ENCODE data around the gene CNNM2. TPM values are rescaled to one million over a fixed set of nuclear protein-coding genes. Genes with fewer than 3 reads are reported as not detected.

Gene CNNM2
- total and polyA plus RNA-seq, 5 donors = 1.4 to 4.6 (median 3.6) TPM

DNA sequence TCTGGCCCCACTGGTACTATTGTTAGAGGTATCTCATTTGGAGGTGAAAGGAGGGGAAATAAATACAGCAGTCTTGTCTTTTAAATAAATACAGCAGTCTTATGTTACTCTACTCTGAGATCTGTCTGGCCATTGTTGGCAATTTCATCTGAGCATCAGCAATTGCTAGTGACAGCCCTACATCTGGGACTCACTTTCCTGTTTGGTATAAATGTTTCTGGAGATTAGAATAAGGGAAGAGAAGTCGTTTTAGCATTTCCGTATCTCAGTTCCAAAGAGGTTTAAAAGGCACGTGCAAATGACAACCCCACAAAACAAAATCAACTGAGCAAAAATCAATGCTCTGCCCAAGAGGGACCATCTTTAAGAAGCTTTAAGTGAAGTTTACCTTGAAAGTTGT, 18.1 kb upstream of the CNNM2 start:
- no peak for ATAC-seq

DNA sequence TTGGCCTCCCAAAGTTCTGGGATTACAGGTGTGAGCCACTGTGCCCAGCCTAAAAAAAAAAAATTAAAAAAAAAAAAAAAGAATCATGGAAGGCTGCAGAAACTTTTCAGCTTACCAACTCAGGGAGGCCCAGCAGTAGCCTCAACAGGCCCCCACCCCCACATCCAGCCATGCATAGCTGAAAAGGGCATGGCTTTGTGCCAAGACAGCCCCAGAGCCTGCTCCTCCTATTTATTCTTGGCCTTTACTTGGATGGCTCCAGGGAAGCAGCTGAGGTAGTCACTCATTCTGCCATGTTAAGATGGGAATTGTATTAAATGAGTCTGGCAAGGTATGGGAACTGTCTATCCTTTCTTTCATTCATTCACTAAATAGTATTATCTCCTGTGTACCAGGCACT, 13.7 kb upstream of the CNNM2 start:
- Histone ChIP-seq H3K4me3 (ENCODE audit: low read length) (no peak overlapping the region), H3K4me1 (ENCODE audit: control insufficient read depth, insufficient read depth, low read length) (no peaks in the 10 kb centered on the region), H3K9me3 (ENCODE audit: control insufficient read depth, low read length) (no peaks in the 10 kb centered on the region), H3K27me3 (ENCODE audit: control insufficient read depth, insufficient read depth) (no peaks in the 10 kb centered on the region), H3K27ac (ENCODE audit: low read length) (no peak overlapping the region)
- no peak for ATAC-seq
- intact Hi-C loops (cut with DNase I) = loop anchor here in 3 of 4 donors (5.0 kb wide), 3 partner anchors 67 to 177 kb away; partner anchors contain the start of gene CYP17A1 (in 2 of the 3)
- no peak for DNase-seq

More for the DNA sequence above, 18.1 kb upstream of the CNNM2 start:
- no peaks in the 10 kb centered on the region for H3K4me1 ChIP-seq (ENCODE audit: control insufficient read depth, insufficient read depth, low read length)
- DNase-seq = no peak
- H3K9me3 ChIP-seq (ENCODE audit: control insufficient read depth, low read length) = no peaks in the 10 kb centered on the region
- no peak overlapping the region for H3K27ac ChIP-seq (ENCODE audit: low read length)
- WGBS = 64% methylated on average over 3 of the region's 3 CpGs
- no peaks in the 10 kb centered on the region for H3K27me3 ChIP-seq (ENCODE audit: control insufficient read depth, insufficient read depth)
- intact Hi-C loops (cut with DNase I) = loop anchor here (2.0 to 5.0 kb wide), 5 partner anchors 63 to 173 kb away; partner anchors contain the start of gene CYP17A1 (in 2 of the 4)
- H3K4me3 ChIP-seq (ENCODE audit: low read length) = no peak overlapping the region

DNA sequence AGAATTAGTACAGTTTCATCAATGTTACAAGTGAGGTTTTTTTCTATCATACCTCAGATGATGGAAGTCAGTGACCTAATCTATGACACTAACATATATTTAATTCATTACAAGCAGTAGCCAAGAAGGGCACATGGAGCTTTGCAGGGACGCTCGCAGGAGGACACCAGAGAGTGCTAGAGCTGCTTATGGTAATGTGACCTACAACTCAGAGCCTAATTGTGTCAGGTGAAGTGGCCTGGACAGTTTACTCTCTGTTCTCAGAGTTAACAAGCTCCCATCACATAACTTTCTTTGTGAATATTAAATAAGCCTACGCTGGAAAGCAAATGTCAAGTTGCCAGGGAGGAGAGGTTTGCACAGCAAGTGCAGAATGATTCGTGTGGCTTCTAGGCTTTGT, 11.6 kb upstream of the CNNM2 start:
- H3K27ac ChIP-seq (ENCODE audit: low read length) = peak overlapping the region; percentile 37
- DNase-seq (no peak), ATAC-seq (peak in 1 of 2 donors; percentile 38)
- no peaks in the 10 kb centered on the region for H3K4me1 ChIP-seq (ENCODE audit: control insufficient read depth, insufficient read depth, low read length)
- no peak overlapping the region for H3K4me3 ChIP-seq (ENCODE audit: low read length)
- intact Hi-C loops (cut with DNase I) = no loop called here
- H3K27me3 ChIP-seq (ENCODE audit: control insufficient read depth, insufficient read depth) = no peaks in the 10 kb centered on the region
- WGBS = 65% methylated on average over 4 of the region's 4 CpGs
- no peaks in the 10 kb centered on the region for H3K9me3 ChIP-seq (ENCODE audit: control insufficient read depth, low read length)

DNA sequence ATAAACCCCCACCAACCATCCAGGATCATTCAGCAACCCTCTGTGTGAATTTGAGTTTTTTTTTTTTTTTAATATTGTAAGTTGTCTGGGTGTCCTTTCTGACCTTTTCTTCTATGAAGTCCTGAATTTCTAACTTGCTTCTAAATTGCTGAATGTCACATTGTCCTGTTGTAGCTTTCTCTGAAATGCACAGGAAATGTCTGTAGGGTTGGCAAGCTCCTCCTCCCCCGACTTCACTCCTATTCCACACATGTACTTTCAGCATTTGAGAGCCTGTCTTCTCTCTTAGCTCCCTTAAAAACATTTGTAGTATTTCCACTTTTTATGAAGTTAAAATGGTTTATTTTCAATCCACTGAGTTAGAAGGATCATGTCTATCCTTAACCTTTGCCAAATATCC, 3.3 kb upstream of the CNNM2 start:
- H3K27ac ChIP-seq (ENCODE audit: low read length) = no peak overlapping the region
- no peak for ATAC-seq
- DNase-seq = no peak
- H3K4me1 ChIP-seq (ENCODE audit: control insufficient read depth, insufficient read depth, low read length) = peaks cover 7% of the 10 kb centered on the region
- H3K27me3 ChIP-seq (ENCODE audit: control insufficient read depth, insufficient read depth) = no peaks in the 10 kb centered on the region
- WGBS = 46% methylated on average over 1 of the region's 1 CpG
- H3K4me3 ChIP-seq (ENCODE audit: low read length) = no peak overlapping the region
- intact Hi-C loops (cut with DNase I) = loop anchor here (5.0 to 10.0 kb wide), 5 partner anchors 138 to 330 kb away; partner anchors contain the start of gene RPEL1 (in 1 of the 4)
- H3K9me3 ChIP-seq (ENCODE audit: control insufficient read depth, low read length) = no peaks in the 10 kb centered on the region

DNA sequence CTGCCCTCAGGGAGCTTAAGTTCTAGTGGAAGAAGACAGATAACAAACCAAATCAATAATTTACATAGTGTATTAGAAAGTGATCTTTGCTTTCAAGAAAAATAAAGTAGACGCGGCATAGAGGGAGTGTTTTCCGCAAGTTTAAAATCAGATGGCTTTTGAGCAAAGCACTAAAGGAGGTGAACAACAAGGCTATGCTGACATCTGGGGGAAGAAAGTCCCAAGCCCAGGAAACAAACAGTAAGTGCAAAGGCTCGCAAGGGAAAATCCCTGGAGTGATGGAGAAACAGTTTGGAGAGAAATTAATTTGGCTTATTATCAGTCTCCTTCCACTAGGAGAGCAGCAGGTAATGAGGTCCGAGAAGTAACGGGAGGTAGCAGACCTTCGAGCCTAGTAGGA, 1.9 kb upstream of the CNNM2 start:
- Histone ChIP-seq H3K27ac (ENCODE audit: low read length) (no peak overlapping the region), H3K4me1 (ENCODE audit: control insufficient read depth, insufficient read depth, low read length) (peaks cover 7% of the 10 kb centered on the region), H3K27me3 (ENCODE audit: control insufficient read depth, insufficient read depth) (no peaks in the 10 kb centered on the region), H3K9me3 (ENCODE audit: control insufficient read depth, low read length) (no peaks in the 10 kb centered on the region), H3K4me3 (ENCODE audit: low read length) (no peak overlapping the region)
- intact Hi-C loops (cut with DNase I) = loop anchor here (2.0 to 10.0 kb wide), 7 partner anchors 136 to 329 kb away; partner anchors contain the start of gene RPEL1 (in 2 of the 4)
- WGBS = 84% methylated on average over 7 of the region's 7 CpGs
- DNase-seq = no peak
- ATAC-seq = no peak

DNA sequence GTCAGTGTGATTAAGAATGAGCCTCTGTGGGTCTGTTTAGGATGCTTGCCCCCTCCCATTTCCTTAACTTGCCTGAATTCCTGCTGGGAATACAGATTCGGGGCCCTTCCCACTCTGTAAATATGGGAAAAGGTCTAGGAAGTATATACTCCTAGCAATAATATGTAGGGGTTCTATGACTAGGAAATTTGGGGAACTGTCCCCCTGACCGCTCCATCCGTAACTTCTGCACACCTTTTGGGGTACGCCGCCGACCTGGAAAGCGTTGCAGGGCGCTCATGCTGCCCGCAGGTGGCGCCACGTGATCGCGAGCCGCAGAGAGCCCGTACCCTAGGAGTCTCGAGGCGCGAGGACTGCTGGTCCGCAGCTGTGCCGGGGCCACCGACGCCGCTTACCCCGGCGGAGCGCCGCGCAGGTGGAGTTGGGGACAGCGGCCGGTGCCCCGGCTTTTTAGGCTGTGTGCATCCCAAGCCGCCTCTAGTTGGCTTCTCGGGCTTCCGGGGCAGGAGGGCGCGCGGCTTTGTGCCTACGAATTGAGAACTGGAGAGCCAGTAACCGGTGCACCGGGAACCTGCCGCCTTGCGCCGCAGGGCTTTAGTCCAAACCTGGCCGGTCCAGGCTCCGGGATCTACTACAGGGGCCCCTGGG, 656 bp upstream of the CNNM2 start:
- peak; percentile 84 to 87 for ATAC-seq
- Histone ChIP-seq H3K4me1 (ENCODE audit: control insufficient read depth, insufficient read depth, low read length) (peaks cover 7% of the 10 kb centered on the region), H3K9me3 (ENCODE audit: control insufficient read depth, low read length) (no peaks in the 10 kb centered on the region), H3K4me3 (ENCODE audit: low read length) (peak overlapping the region; percentile 56), H3K27me3 (ENCODE audit: control insufficient read depth, insufficient read depth) (no peaks in the 10 kb centered on the region), H3K27ac (ENCODE audit: low read length) (peak overlapping the region; percentile 27)
- under 1% methylated on average over 45 of the region's 45 CpGs for WGBS
- DNase-seq = peak; percentile 78 to 92 (median 92)
- intact Hi-C loops (cut with DNase I) = loop anchor here (2.0 to 10.0 kb wide), 7 partner anchors 135 to 327 kb away; partner anchors contain the start of gene RPEL1 (in 2 of the 4)

DNA sequence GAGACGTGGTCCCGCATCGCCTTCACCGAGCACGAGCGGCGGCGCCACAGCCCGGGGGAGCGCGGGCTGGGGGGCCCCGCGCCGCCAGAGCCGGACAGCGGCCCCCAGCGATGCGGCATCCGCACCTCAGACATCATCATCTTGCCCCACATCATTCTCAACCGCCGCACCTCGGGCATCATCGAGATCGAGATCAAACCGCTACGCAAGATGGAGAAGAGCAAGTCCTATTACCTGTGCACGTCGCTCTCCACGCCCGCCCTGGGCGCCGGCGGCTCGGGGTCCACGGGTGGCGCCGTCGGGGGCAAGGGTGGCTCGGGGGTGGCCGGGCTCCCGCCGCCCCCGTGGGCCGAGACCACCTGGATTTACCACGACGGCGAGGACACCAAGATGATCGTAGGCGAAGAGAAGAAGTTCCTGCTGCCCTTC, 737 bp downstream of the CNNM2 start:
- Histone ChIP-seq H3K9me3 (ENCODE audit: control insufficient read depth, low read length) (no peaks in the 10 kb centered on the region), H3K4me3 (ENCODE audit: low read length) (peak overlapping the region; percentile 51), H3K27ac (ENCODE audit: low read length) (no peak overlapping the region), H3K4me1 (ENCODE audit: control insufficient read depth, insufficient read depth, low read length) (peaks cover 7% of the 10 kb centered on the region), H3K27me3 (ENCODE audit: control insufficient read depth, insufficient read depth) (no peaks in the 10 kb centered on the region)
- ATAC-seq (no peak), DNase-seq (peak in 1 of 3 donors; percentile 20)
- under 1% methylated on average over 49 of the region's 49 CpGs for WGBS
- intact Hi-C loops (cut with DNase I) = loop anchor here (5.0 to 10.0 kb wide), 5 partner anchors 133 to 326 kb away; partner anchors contain the start of gene RPEL1 (in 1 of the 4)

DNA sequence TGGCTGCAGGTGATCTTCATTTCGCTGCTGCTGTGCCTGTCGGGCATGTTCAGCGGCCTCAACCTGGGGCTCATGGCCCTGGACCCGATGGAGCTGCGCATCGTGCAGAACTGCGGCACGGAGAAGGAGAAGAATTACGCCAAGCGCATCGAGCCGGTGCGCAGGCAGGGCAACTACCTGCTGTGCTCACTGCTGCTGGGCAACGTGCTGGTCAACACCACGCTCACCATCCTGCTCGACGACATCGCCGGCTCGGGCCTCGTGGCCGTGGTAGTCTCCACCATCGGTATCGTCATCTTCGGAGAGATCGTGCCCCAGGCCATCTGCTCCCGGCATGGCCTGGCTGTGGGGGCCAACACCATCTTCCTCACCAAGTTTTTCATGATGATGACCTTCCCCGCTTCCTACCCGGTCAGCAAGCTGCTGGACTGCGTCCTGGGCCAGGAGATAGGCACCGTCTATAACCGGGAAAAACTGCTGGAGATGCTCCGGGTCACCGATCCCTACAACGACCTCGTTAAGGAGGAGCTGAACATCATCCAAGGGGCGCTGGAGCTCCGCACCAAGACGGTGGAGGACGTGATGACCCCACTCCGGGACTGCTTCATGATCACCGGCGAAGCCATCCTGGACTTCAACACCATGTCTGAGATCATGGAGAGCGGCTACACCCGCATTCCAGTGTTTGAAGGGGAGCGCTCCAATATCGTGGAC, 1.3 kb downstream of the CNNM2 start:
- Histone ChIP-seq H3K9me3 (ENCODE audit: control insufficient read depth, low read length) (no peaks in the 10 kb centered on the region), H3K4me3 (ENCODE audit: low read length) (peak overlapping the region; percentile 51), H3K4me1 (ENCODE audit: control insufficient read depth, insufficient read depth, low read length) (peaks cover 7% of the 10 kb centered on the region), H3K27ac (ENCODE audit: low read length) (no peak overlapping the region), H3K27me3 (ENCODE audit: control insufficient read depth, insufficient read depth) (no peaks in the 10 kb centered on the region)
- intact Hi-C loops (cut with DNase I) = loop anchor here (5.0 to 10.0 kb wide), 5 partner anchors 133 to 325 kb away; partner anchors contain the start of gene RPEL1 (in 1 of the 4)
- ATAC-seq (no peak), DNase-seq (peak; percentile 26 to 70 (median 60))
- 20% methylated on average over 47 of the region's 47 CpGs for WGBS

DNA sequence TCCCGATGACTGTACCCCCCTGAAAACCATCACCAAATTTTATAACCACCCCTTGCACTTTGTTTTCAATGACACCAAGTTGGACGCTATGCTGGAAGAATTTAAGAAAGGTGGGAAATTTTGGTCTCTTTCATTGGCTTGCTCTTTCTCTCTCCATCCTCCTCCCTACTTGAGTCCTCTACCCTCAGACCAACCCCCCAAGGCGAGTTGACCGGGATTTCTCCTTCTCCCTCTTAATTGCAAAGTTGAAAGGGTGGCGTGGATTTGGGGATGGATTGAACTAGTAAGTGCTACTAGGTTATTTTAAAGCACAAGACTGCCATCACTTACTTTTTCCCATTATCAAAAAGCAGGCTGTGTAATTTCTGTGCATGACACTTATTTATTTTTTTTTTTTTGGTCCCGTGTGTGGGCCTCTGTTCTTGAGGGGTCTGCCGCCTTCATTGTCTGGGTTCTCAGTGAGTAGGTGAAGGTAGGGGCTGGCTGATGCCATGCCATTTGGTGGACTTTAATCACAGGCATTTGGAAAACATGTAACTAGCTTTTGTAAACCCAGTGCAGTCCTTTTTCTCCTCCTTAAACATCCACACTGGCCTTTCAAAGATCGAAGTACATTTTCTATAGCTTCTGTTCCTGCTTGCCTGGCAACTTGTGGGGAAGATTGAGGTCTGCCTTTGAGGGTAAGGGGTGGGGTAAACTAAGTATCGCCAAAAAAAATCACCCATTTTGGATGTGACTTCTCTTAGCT, 2.1 kb downstream of the CNNM2 start:
- Histone ChIP-seq H3K4me1 (ENCODE audit: control insufficient read depth, insufficient read depth, low read length) (peaks cover 8% of the 10 kb centered on the region), H3K9me3 (ENCODE audit: control insufficient read depth, low read length) (no peaks in the 10 kb centered on the region), H3K27me3 (ENCODE audit: control insufficient read depth, insufficient read depth) (no peaks in the 10 kb centered on the region), H3K4me3 (ENCODE audit: low read length) (peak overlapping the region; percentile 51), H3K27ac (ENCODE audit: low read length) (no peak overlapping the region)
- intact Hi-C loops (cut with DNase I) = loop anchor here (5.0 to 10.0 kb wide), 5 partner anchors 132 to 325 kb away; partner anchors contain the start of gene RPEL1 (in 1 of the 4)
- no peak for DNase-seq
- ATAC-seq = no peak
- 47% methylated on average over 9 of the region's 9 CpGs for WGBS

DNA sequence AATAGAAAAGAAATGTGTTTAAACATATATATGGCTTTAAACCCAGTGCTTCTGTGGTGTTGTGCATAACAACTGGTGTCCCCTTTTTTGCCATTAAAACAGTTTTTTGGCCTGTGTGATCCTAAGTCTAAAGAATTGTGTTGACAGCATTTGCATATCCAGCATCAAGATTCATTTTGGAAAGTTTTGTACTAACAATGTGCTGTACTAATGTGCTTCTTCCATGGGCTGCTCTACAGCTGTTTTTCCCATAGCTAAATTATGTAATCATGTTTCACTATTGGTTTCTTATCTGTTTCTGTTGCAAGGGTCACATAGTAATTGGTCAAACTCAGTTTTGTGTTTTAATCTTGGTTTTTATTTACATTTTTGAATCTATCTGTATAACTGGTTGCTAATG, 5.5 kb downstream of the CNNM2 start:
- Histone ChIP-seq H3K27ac (ENCODE audit: low read length) (no peak overlapping the region), H3K27me3 (ENCODE audit: control insufficient read depth, insufficient read depth) (no peaks in the 10 kb centered on the region), H3K4me1 (ENCODE audit: control insufficient read depth, insufficient read depth, low read length) (peaks cover 8% of the 10 kb centered on the region), H3K9me3 (ENCODE audit: control insufficient read depth, low read length) (no peaks in the 10 kb centered on the region), H3K4me3 (ENCODE audit: low read length) (no peak overlapping the region)
- DNase-seq (no peak), ATAC-seq (no peak)
- intact Hi-C loops (cut with DNase I) = no loop called here

Measured in right cardiac atrium (tissue), 5 donors.